Measurements from ENCODE around the gene TACSTD2. TPM values are rescaled to one million over a fixed set of nuclear protein-coding genes. Genes with fewer than 3 reads are reported as not detected.

Gene TACSTD2
- total RNA-seq, 1 experiment from 2014 or later, result not detected

GRCh38 chr1:58570817-58571216 is 6.2 kb downstream of the TACSTD2 start:
- TF ChIP-seq EZH2 (IDR thresholded peaks at IDR 0.05; ENCODE audit: borderline replicate concordance, low read depth, low read length, poor library complexity, severe bottlenecking) (no peak), CTCF (conservative IDR thresholded peaks at IDR 0.05; ENCODE audit: low read depth, low read length) (no peak)
- DNase-seq (ENCODE audit: low spot score), result no peak
- H3K36me3 ChIP-seq (ENCODE audit: insufficient read depth, low read length, poor library complexity, severe bottlenecking), result no peaks in the 10 kb centered on the region
- no peak overlapping the region for H3K27ac ChIP-seq (ENCODE audit: low read depth, low read length, poor library complexity, severe bottlenecking)
- H3K27me3 ChIP-seq (replicated peaks; ENCODE audit: insufficient read depth, low read depth, low read length, poor library complexity), result peaks cover 44% of the 10 kb centered on the region
- POLR2A ChIA-PET (ENCODE audit: low non-redundant PET), result no interaction called here
- no peaks in the 10 kb centered on the region for H3K4me1 ChIP-seq (ENCODE audit: insufficient read depth, low read length, poor library complexity, severe bottlenecking)
- intact Hi-C loops (cut with micrococcal nuclease; ENCODE audit: unreplicated experiment), result no loop called here
- H3K9me3 ChIP-seq (ENCODE audit: low read depth, low read length, poor library complexity, severe bottlenecking), result no peaks in the 10 kb centered on the region
- H3K4me3 ChIP-seq (ENCODE audit: low read depth, low read length, poor library complexity, severe bottlenecking), result no peak overlapping the region
- CTCF ChIA-PET, result no interaction called here
- BruUV-seq (replicated peaks), result no TSS peak

- no TSS peak for BruUV-seq (replicated peaks)
- H3K9me3 ChIP-seq (ENCODE audit: low read depth, low read length, poor library complexity, severe bottlenecking), result no peaks in the 10 kb centered on the region
- peaks cover 37% of the 10 kb centered on the region for H3K27me3 ChIP-seq (replicated peaks; ENCODE audit: insufficient read depth, low read depth, low read length, poor library complexity)
- H3K36me3 ChIP-seq (ENCODE audit: insufficient read depth, low read length, poor library complexity, severe bottlenecking), result no peaks in the 10 kb centered on the region
- DNase-seq (ENCODE audit: low spot score), result no peak
- no peak for TF ChIP-seq EZH2 (IDR thresholded peaks at IDR 0.05; ENCODE audit: borderline replicate concordance, low read depth, low read length, poor library complexity, severe bottlenecking)
- CTCF ChIA-PET, result no interaction called here
- POLR2A ChIA-PET (ENCODE audit: low non-redundant PET), result no interaction called here
- no peaks in the 10 kb centered on the region for H3K4me1 ChIP-seq (ENCODE audit: insufficient read depth, low read length, poor library complexity, severe bottlenecking)
- intact Hi-C loops (cut with micrococcal nuclease; ENCODE audit: unreplicated experiment), result no loop called here
- no peak overlapping the region for H3K4me3 ChIP-seq (ENCODE audit: low read depth, low read length, poor library complexity, severe bottlenecking)
- no peak overlapping the region for H3K27ac ChIP-seq (ENCODE audit: low read depth, low read length, poor library complexity, severe bottlenecking)
Observed at GRCh38 chr1:58570094-58570493, 7.0 kb downstream of the TACSTD2 start.

GRCh38 chr1:58568911-58569310 is 8.1 kb downstream of the TACSTD2 start:
- Histone ChIP-seq H3K4me1 (ENCODE audit: insufficient read depth, low read length, poor library complexity, severe bottlenecking) (no peaks in the 10 kb centered on the region), H3K36me3 (ENCODE audit: insufficient read depth, low read length, poor library complexity, severe bottlenecking) (no peaks in the 10 kb centered on the region), H3K4me3 (ENCODE audit: low read depth, low read length, poor library complexity, severe bottlenecking) (no peak overlapping the region), H3K27ac (ENCODE audit: low read depth, low read length, poor library complexity, severe bottlenecking) (no peak overlapping the region), H3K9me3 (ENCODE audit: low read depth, low read length, poor library complexity, severe bottlenecking) (no peaks in the 10 kb centered on the region), H3K27me3 (replicated peaks; ENCODE audit: insufficient read depth, low read depth, low read length, poor library complexity) (peaks cover 26% of the 10 kb centered on the region)
- BruUV-seq (replicated peaks), result no TSS peak
- intact Hi-C loops (cut with micrococcal nuclease; ENCODE audit: unreplicated experiment), result no loop called here
- no peak for DNase-seq (ENCODE audit: low spot score)
- TF ChIP-seq EZH2 (IDR thresholded peaks at IDR 0.05; ENCODE audit: borderline replicate concordance, low read depth, low read length, poor library complexity, severe bottlenecking) (no peak), CTCF (conservative IDR thresholded peaks at IDR 0.05; ENCODE audit: low read depth, low read length) (no peak)
- CTCF ChIA-PET, result no interaction called here
- POLR2A ChIA-PET (ENCODE audit: low non-redundant PET), result no interaction called here

GRCh38 chr1:58568271-58568860 is 8.7 kb downstream of the TACSTD2 start:
- H3K4me1 ChIP-seq (ENCODE audit: insufficient read depth, low read length, poor library complexity, severe bottlenecking), result no peaks in the 10 kb centered on the region
- ChIA-PET CTCF (no interaction called here), POLR2A (ENCODE audit: low non-redundant PET) (no interaction called here)

More at GRCh38 chr1:58568271-58568860, 8.7 kb downstream of the TACSTD2 start:
- DNase-seq (ENCODE audit: low spot score), result no peak
- Histone ChIP-seq H3K27me3 (replicated peaks; ENCODE audit: insufficient read depth, low read depth, low read length, poor library complexity) (peaks cover 20% of the 10 kb centered on the region), H3K36me3 (ENCODE audit: insufficient read depth, low read length, poor library complexity, severe bottlenecking) (no peaks in the 10 kb centered on the region), H3K27ac (ENCODE audit: low read depth, low read length, poor library complexity, severe bottlenecking) (no peak overlapping the region), H3K9me3 (ENCODE audit: low read depth, low read length, poor library complexity, severe bottlenecking) (no peaks in the 10 kb centered on the region), H3K4me3 (ENCODE audit: low read depth, low read length, poor library complexity, severe bottlenecking) (no peak overlapping the region)
- no TSS peak for BruUV-seq (replicated peaks)
- intact Hi-C loops (cut with micrococcal nuclease; ENCODE audit: unreplicated experiment), result no loop called here
- no peak for TF ChIP-seq CTCF (conservative IDR thresholded peaks at IDR 0.05; ENCODE audit: low read depth, low read length)
- no peak for TF ChIP-seq EZH2 (IDR thresholded peaks at IDR 0.05; ENCODE audit: borderline replicate concordance, low read depth, low read length, poor library complexity, severe bottlenecking)
